OCI-LY7 (cell line): ENCODE measurements around the gene BMP4. TPM values are rescaled to one million over a fixed set of nuclear protein-coding genes. Genes with fewer than 3 reads are reported as not detected.
"Not testable (repeated sequence)": the region's sequence is repeated elsewhere in the genome, so short reads cannot be mapped to it uniquely, and the experiment has no call there.

Experiments
- BruUV-seq: library from RNA; stranded (reverse); fragments of 400-500 nt; replicated peaks from 2 replicates; lab custom pipeline; 2021; lab: Mats Ljungman, UMichigan
- CTCF ChIA-PET: fragments of 300-600 bp; sonication (Branson Sonifier 250); formaldehyde crosslinking; loops from one replicate; lab custom pipeline; 2022; ENCODE audit warnings: antibody characterized with exemption; ENCODE audit not compliant: unreplicated experiment; lab: Charles Lee
- POLR2A ChIA-PET: fragments of 300-600 bp; sonication (Branson Sonifier 250); formaldehyde crosslinking; loops from one replicate; lab custom pipeline; 2022; ENCODE audit warnings: antibody characterized with exemption; lab: Charles Lee
- DNase-seq: peaks from one replicate; pipeline ENCODE4 v3.0.0-alpha.2; 2015; ENCODE audit warnings: low spot score
- H2AFZ ChIP-seq: fragments of 200-600 bp; sonication (generic), shearing (Covaris generic); 2 replicates; pipeline ENCODE4 v1.6.1; 2014; ENCODE audit warnings: mild to moderate bottlenecking, antibody characterized with exemption, low read length, moderate library complexity
- H3K27ac ChIP-seq: fragments of 200-600 bp; sonication (generic); 2 replicates; pipeline ENCODE4 v1.5.1; 2014; ENCODE audit warnings: mixed run types, low read depth, mild to moderate bottlenecking, moderate library complexity, low read length, inconsistent platforms; ENCODE audit not compliant: poor library complexity, severe bottlenecking
- H3K36me3 ChIP-seq: fragments of 200-600 bp; sonication (generic); 2 replicates; pipeline ENCODE4 v1.6.1; 2014; ENCODE audit warnings: mild to moderate bottlenecking, antibody characterized with exemption, low read length, moderate library complexity, mixed read lengths; ENCODE audit not compliant: insufficient read depth
- H3K4me1 ChIP-seq: fragments of 200-600 bp; sonication (generic); 2 replicates; pipeline ENCODE4 v1.5.1; 2014; ENCODE audit warnings: mild to moderate bottlenecking, low read length; ENCODE audit not compliant: insufficient read depth, poor library complexity, severe bottlenecking
- H3K4me2 ChIP-seq: fragments of 200-600 bp; sonication (generic); 2 replicates; pipeline ENCODE4 v1.6.1; 2014; ENCODE audit warnings: mild to moderate bottlenecking, low read length
- H3K4me3 ChIP-seq: fragments of 200-600 bp; sonication (generic); 2 replicates; pipeline ENCODE4 v1.5.1; 2014; ENCODE audit warnings: mild to moderate bottlenecking, low read depth, low read length; ENCODE audit not compliant: poor library complexity, severe bottlenecking
- H3K79me2 ChIP-seq: fragments of 200-600 bp; sonication (generic); 2 replicates; pipeline ENCODE4 v1.6.1; 2016; ENCODE audit warnings: low read depth, mild to moderate bottlenecking, low read length, moderate library complexity, mixed read lengths; ENCODE audit not compliant: insufficient read depth
- H3K9me2 ChIP-seq: fragments of 200-600 bp; sonication (generic); 2 replicates; pipeline ENCODE4 v1.6.1; 2016; ENCODE audit warnings: mild to moderate bottlenecking, low read length, mixed read lengths; ENCODE audit not compliant: insufficient read depth
- H3K9me3 ChIP-seq: fragments of 200-600 bp; sonication (generic); 2 replicates; pipeline ENCODE4 v1.6.1; 2014; ENCODE audit warnings: mild to moderate bottlenecking, mixed run types, low read length, mixed read lengths
- H4K20me1 ChIP-seq: fragments of 200-600 bp; sonication (generic); 2 replicates; pipeline ENCODE4 v1.6.1; 2014; ENCODE audit warnings: mild to moderate bottlenecking, antibody characterized with exemption, low read length, moderate library complexity, mixed read lengths; ENCODE audit not compliant: insufficient read depth
- CTCF ChIP-seq: fragments of 200-600 bp; sonication (generic); conservative IDR thresholded peaks from 2 replicates; pipeline ENCODE4 v1.5.1; 2014; ENCODE audit warnings: mild to moderate bottlenecking, antibody characterized with exemption, low read length, moderate library complexity, mixed read lengths
- EZH2phosphoT487 ChIP-seq: fragments of 200-600 bp; sonication (generic); IDR thresholded peaks from 2 replicates; pipeline ENCODE4 v1.6.1; 2018; ENCODE audit warnings: low read depth, borderline replicate concordance, mild to moderate bottlenecking, mixed run types, antibody characterized with exemption, low read length, moderate library complexity, mixed read lengths
- intact Hi-C: fragments of 100-400 bp; cut with micrococcal nuclease; formaldehyde crosslinking; loops from one replicate; pipeline ENCODE4 v1.10.0; 2022; ENCODE audit not compliant: unreplicated experiment
- total RNA-seq, 2 experiments: library from RNA; depleted of rRNA in 1 of 2; stranded (reverse); fragments of >200 nt in 1 of 2; shearing (Covaris generic) in 1 of 2; gene quantifications; 2 replicates each; pipeline ENCODE4 v1.2.3, GENCODE V29; 2014 to 2022

Gene BMP4
- total RNA-seq, 2 experiments from 2014 or later = not detected

- H3K9me2 ChIP-seq, H3K36me3 ChIP-seq, H3K4me1 ChIP-seq, H3K4me3 ChIP-seq, H3K9me3 ChIP-seq, CTCF ChIA-PET, H3K79me2 ChIP-seq, DNase-seq, intact Hi-C loops, H4K20me1 ChIP-seq, BruUV-seq, H2AFZ ChIP-seq, H3K4me2 ChIP-seq, H3K27ac ChIP-seq: not testable (repeated sequence)
- POLR2A ChIA-PET = interaction anchor here (1.0 kb wide), 1 partner anchor 14 kb away, joined by 3 read pairs; no protein-coding TSS in a partner anchor
Observed at GRCh38 chr14:53984958-53985357, 28.3 kb upstream of the BMP4 start.

- H4K20me1 ChIP-seq = no peaks in the 10 kb centered on the region
- no peaks in the 10 kb centered on the region for H3K4me1 ChIP-seq
- no peaks in the 10 kb centered on the region for H3K9me2 ChIP-seq
- no peak overlapping the region for H3K27ac ChIP-seq
- ChIA-PET POLR2A (no interaction called here), CTCF (no interaction called here)
- BruUV-seq = no TSS peak
- intact Hi-C loops = no loop called here
- H2AFZ ChIP-seq = no peak overlapping the region
- no peaks in the 10 kb centered on the region for H3K9me3 ChIP-seq
- H3K4me2 ChIP-seq = no peak overlapping the region
- no peak for DNase-seq
- TF ChIP-seq CTCF = no peak
- TF ChIP-seq EZH2phosphoT487 = no peak
- no peaks in the 10 kb centered on the region for H3K36me3 ChIP-seq
- no peaks in the 10 kb centered on the region for H3K79me2 ChIP-seq
- H3K4me3 ChIP-seq = no peak overlapping the region
Observed at GRCh38 chr14:53983112-53983511, 26.5 kb upstream of the BMP4 start.

GRCh38 chr14:53982546-53982945 lies 25.9 kb upstream of the BMP4 start:
- CTCF ChIA-PET = no interaction called here
- DNase-seq = no peak
- Histone ChIP-seq H2AFZ (no peak overlapping the region), H3K79me2 (no peaks in the 10 kb centered on the region), H3K4me3 (no peak overlapping the region), H3K9me3 (no peaks in the 10 kb centered on the region), H3K4me1 (no peaks in the 10 kb centered on the region), H4K20me1 (no peaks in the 10 kb centered on the region), H3K27ac (no peak overlapping the region), H3K9me2 (no peaks in the 10 kb centered on the region), H3K36me3 (no peaks in the 10 kb centered on the region), H3K4me2 (no peak overlapping the region)
- intact Hi-C loops = no loop called here
- no TSS peak for BruUV-seq
- POLR2A ChIA-PET = no interaction called here
- TF ChIP-seq EZH2phosphoT487 (no peak), CTCF (no peak)
